Activated CD8-positive, alpha-beta T cell treated with anti-CD3 and anti-CD28 coated beads, Interleukin-2, amount 10 ng/mL, durations not matched to agents 7 days and 5 days (primary cell): ENCODE data around the gene ATP5F1E. TPM values are rescaled to one million over a fixed set of nuclear protein-coding genes. Genes with fewer than 3 reads are reported as not detected.

Experiments
- ATAC-seq: fragments of 150-1000 bp; cut with Tn5 transposase; one replicate; pipeline ENCODE4 v1.10.0; 2021; ENCODE audit warnings: moderate library complexity
- CTCF ChIA-PET: fragments of 350-600 bp; sonication (Branson Sonifier 250); formaldehyde crosslinking; loops from one replicate; lab custom pipeline; 2021; ENCODE audit warnings: antibody characterized with exemption; lab: Charles Lee
- POLR2A ChIA-PET: fragments of 350-600 bp; sonication (Branson Sonifier 250); formaldehyde crosslinking; loops from one replicate; lab custom pipeline; 2021; ENCODE audit warnings: antibody characterized with exemption; lab: Charles Lee
- DNase-seq: peaks from one replicate; pipeline ENCODE4 v3.0.0-alpha.2; 2020
- H3K27ac Mint-ChIP-seq: one replicate; pipeline ENCODE4 v1.8.0; 2021; ENCODE audit warnings: mild to moderate bottlenecking, mixed read lengths
- H3K27me3 Mint-ChIP-seq: one replicate; pipeline ENCODE4 v1.8.0; 2021; ENCODE audit warnings: low read depth, mixed read lengths
- H3K36me3 Mint-ChIP-seq: one replicate; pipeline ENCODE4 v1.8.0; 2021; ENCODE audit warnings: low read depth, mixed read lengths
- H3K4me1 Mint-ChIP-seq: one replicate; pipeline ENCODE4 v1.8.0; 2021; ENCODE audit warnings: low read depth, mixed read lengths
- H3K4me3 Mint-ChIP-seq: one replicate; pipeline ENCODE4 v1.8.0; 2021; ENCODE audit warnings: mild to moderate bottlenecking, mixed read lengths
- H3K9me3 Mint-ChIP-seq: one replicate; pipeline ENCODE4 v1.8.0; 2022; ENCODE audit warnings: mixed read lengths; ENCODE audit not compliant: insufficient read depth
- total RNA-seq, 2 experiments: library from RNA; stranded (reverse); gene quantifications; one replicate each; pipeline ENCODE4 v1.2.3, GENCODE V29; 2021

Gene ATP5F1E
- total RNA-seq, 2 experiments from 2014 or later = 97.8 to 98.8 TPM

GRCh38 chr20:59063358-59064213 lies 31.5 kb upstream of the ATP5F1E start:
- H3K27ac Mint-ChIP-seq = no peak overlapping the region
- ATAC-seq = no peak
- H3K4me1 Mint-ChIP-seq = no peaks in the 10 kb centered on the region
- ChIA-PET CTCF (interaction anchor here (1.2 to 3.9 kb wide), 3 partner anchors 20 to 144 kb away, joined by 3 to 10 read pairs (median 3); no protein-coding TSS in a partner anchor), POLR2A (no interaction called here)
- no peaks in the 10 kb centered on the region for H3K9me3 Mint-ChIP-seq
- H3K36me3 Mint-ChIP-seq = no peaks in the 10 kb centered on the region
- DNase-seq = no peak
- H3K27me3 Mint-ChIP-seq = peaks cover 19% of the 10 kb centered on the region
- no peak overlapping the region for H3K4me3 Mint-ChIP-seq

GRCh38 chr20:59062081-59062480 lies 29.9 kb upstream of the ATP5F1E start:
- no peak for DNase-seq
- POLR2A ChIA-PET = no interaction called here
- no peak for ATAC-seq
- CTCF ChIA-PET = no interaction called here
- no peaks in the 10 kb centered on the region for H3K4me1 Mint-ChIP-seq
- no peaks in the 10 kb centered on the region for H3K36me3 Mint-ChIP-seq
- H3K27me3 Mint-ChIP-seq = peaks cover 17% of the 10 kb centered on the region
- H3K4me3 Mint-ChIP-seq = no peak overlapping the region
- H3K27ac Mint-ChIP-seq = no peak overlapping the region
- no peaks in the 10 kb centered on the region for H3K9me3 Mint-ChIP-seq

DNA sequence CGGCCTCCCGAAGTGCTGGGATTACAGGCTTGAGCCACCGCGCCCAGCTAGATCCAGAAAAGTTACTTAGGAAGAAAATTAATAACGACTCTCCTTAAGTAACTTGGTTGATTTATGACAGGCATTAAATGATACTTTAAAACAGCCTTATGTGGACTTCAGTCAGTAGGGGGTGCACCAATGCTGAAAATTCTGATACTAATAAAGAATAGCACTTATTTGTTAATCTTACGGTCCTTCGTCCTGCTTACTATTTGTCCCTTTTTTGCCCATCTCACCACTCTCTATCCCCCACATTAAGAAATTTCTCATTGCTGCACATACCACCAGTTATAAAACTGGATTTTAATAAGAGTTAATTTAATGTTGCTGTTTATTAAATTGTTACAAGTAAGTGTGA lies 23.2 kb upstream of the ATP5F1E start:
- ATAC-seq = no peak
- H3K27me3 Mint-ChIP-seq = peaks cover 28% of the 10 kb centered on the region
- no peak overlapping the region for H3K27ac Mint-ChIP-seq
- no peak overlapping the region for H3K4me3 Mint-ChIP-seq
- POLR2A ChIA-PET = no interaction called here
- no peaks in the 10 kb centered on the region for H3K36me3 Mint-ChIP-seq
- no peaks in the 10 kb centered on the region for H3K9me3 Mint-ChIP-seq
- H3K4me1 Mint-ChIP-seq = no peaks in the 10 kb centered on the region
- no peak for DNase-seq
- CTCF ChIA-PET = interaction anchor here (0.7 to 1.8 kb wide), 4 partner anchors 33 to 350 kb away, joined by 3 to 13 read pairs (median 4); no protein-coding TSS in a partner anchor

- DNase-seq = no peak
- no peaks in the 10 kb centered on the region for H3K36me3 Mint-ChIP-seq
- no peak for ATAC-seq
- CTCF ChIA-PET = interaction anchor here (0.7 to 1.9 kb wide), 2 partner anchors 156 to 435 kb away, joined by 3 to 5 read pairs; no protein-coding TSS in a partner anchor
- H3K4me1 Mint-ChIP-seq = peaks cover 8% of the 10 kb centered on the region
- POLR2A ChIA-PET = no interaction called here
- no peak overlapping the region for H3K4me3 Mint-ChIP-seq
- no peak overlapping the region for H3K27ac Mint-ChIP-seq
- peaks cover 27% of the 10 kb centered on the region for H3K27me3 Mint-ChIP-seq
- no peaks in the 10 kb centered on the region for H3K9me3 Mint-ChIP-seq
Observed at GRCh38 chr20:59051666-59052185, 19.6 kb upstream of the ATP5F1E start.

GRCh38 chr20:59050437-59050836 lies 18.3 kb upstream of the ATP5F1E start:
- H3K4me3 Mint-ChIP-seq = no peak overlapping the region
- DNase-seq (no peak), ATAC-seq (no peak)
- ChIA-PET POLR2A (no interaction called here), CTCF (interaction anchor here (0.9 to 1.0 kb wide), 2 partner anchors 37 to 172 kb away, joined by 3 to 4 read pairs; no protein-coding TSS in a partner anchor)
- H3K9me3 Mint-ChIP-seq = no peaks in the 10 kb centered on the region
- no peaks in the 10 kb centered on the region for H3K36me3 Mint-ChIP-seq
- peaks cover 8% of the 10 kb centered on the region for H3K4me1 Mint-ChIP-seq
- H3K27ac Mint-ChIP-seq = no peak overlapping the region
- peaks cover 27% of the 10 kb centered on the region for H3K27me3 Mint-ChIP-seq

DNA sequence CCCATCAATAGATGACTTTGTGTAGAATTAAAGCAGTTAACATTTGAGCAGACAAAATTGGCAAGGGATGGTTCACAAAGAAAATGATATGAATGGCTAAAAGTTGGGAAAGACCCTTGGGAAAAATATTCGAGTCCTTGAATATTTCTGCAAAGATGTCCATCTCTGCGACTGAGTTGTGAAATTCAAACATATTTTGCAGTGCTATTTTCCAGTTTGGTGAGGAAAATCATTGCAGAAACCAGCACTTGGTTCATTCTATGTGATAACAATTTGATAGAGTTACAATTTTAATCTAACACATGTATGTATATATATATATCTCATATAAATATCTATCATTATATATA lies 16.5 kb upstream of the ATP5F1E start:
- Mint-ChIP-seq H3K9me3 (no peaks in the 10 kb centered on the region), H3K4me1 (peaks cover 16% of the 10 kb centered on the region), H3K27ac (no peak overlapping the region), H3K4me3 (no peak overlapping the region), H3K36me3 (no peaks in the 10 kb centered on the region), H3K27me3 (peaks cover 21% of the 10 kb centered on the region)
- ChIA-PET POLR2A (no interaction called here), CTCF (no interaction called here)
- no peak for DNase-seq
- no peak for ATAC-seq

DNA sequence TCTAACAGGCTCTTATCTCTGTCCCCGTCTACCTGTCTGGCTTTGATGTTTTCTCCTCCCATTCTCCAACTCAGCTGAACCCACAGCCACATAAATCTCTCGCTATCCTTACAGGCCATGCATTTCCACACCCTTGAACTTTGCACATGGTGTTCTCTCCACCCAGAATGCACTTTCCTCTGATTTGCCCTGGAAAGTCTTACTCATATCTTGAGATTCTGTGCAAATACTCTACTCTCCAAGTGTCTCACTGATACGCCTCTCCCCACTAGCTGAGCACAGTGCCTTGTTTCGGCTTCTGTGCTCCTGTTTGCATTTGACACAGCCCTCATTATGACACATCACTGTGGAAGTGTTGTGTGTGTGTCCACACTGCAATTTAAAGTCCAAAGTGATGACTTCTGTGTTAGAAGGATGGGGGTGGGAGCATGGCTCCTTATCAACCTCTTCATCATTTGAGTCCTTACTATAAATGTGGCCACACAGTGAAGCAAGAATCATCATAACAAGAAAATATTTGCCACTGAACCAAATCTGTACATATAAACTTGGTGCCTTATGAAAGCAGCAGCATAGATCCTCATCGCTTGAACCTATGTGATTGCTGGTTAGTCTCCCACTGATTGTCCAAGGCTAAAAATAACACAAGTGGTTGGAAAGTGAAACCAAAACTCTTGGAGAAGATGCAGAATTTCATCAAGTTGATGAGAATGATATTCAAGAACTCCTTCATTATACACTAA lies 16.0 kb upstream of the ATP5F1E start:
- Mint-ChIP-seq H3K4me3 (no peak overlapping the region), H3K27me3 (peaks cover 16% of the 10 kb centered on the region), H3K27ac (no peak overlapping the region), H3K36me3 (no peaks in the 10 kb centered on the region), H3K4me1 (peaks cover 21% of the 10 kb centered on the region), H3K9me3 (no peaks in the 10 kb centered on the region)
- POLR2A ChIA-PET = no interaction called here
- no peak for DNase-seq
- ATAC-seq = no peak
- CTCF ChIA-PET = no interaction called here

GRCh38 chr20:59046862-59047261 lies 14.7 kb upstream of the ATP5F1E start:
- peaks cover 24% of the 10 kb centered on the region for H3K4me1 Mint-ChIP-seq
- ATAC-seq (no peak), DNase-seq (no peak)
- no peak overlapping the region for H3K4me3 Mint-ChIP-seq
- CTCF ChIA-PET = no interaction called here
- POLR2A ChIA-PET = interaction anchor here (1.2 kb wide), 1 partner anchor 15 kb away, joined by 3 read pairs; the partner anchor contains the start of gene ATP5F1E
- H3K36me3 Mint-ChIP-seq = no peaks in the 10 kb centered on the region
- H3K27me3 Mint-ChIP-seq = peaks cover 13% of the 10 kb centered on the region
- no peak overlapping the region for H3K27ac Mint-ChIP-seq
- no peaks in the 10 kb centered on the region for H3K9me3 Mint-ChIP-seq

GRCh38 chr20:59044796-59045195 lies 12.7 kb upstream of the ATP5F1E start:
- ChIA-PET POLR2A (no interaction called here), CTCF (interaction anchor here (3.4 kb wide), 1 partner anchor 12 kb away, joined by 18 read pairs; the partner anchor contains the start of gene ATP5F1E)
- Mint-ChIP-seq H3K36me3 (peaks cover 17% of the 10 kb centered on the region), H3K4me3 (no peak overlapping the region), H3K27ac (no peak overlapping the region), H3K27me3 (peaks cover 3% of the 10 kb centered on the region), H3K9me3 (no peaks in the 10 kb centered on the region), H3K4me1 (peaks cover 42% of the 10 kb centered on the region)
- ATAC-seq (no peak), DNase-seq (no peak)

DNA sequence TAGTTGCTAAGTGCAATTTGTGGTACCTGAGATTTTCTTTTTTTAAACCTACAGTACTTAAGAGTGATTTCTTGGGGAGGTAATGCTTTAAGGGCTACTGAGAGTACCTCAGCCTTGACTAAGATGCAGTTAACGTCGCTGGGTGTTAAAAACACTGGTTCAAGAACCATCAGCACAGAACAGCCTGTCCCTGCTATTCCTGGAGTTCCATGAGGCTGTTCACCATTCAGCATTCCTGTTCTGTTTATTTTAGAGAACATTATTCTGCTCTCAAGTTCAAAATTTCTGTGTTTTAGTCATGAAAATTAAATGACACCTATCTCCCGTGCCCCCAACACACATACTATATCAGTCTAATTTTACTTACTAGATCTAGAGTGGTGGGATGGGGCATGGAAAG lies 12.2 kb upstream of the ATP5F1E start:
- POLR2A ChIA-PET = interaction anchor here (3.2 kb wide), 1 partner anchor 12 kb away, joined by 27 read pairs; the partner anchor contains the start of gene ATP5F1E

GRCh38 chr20:59043698-59044097 lies 11.6 kb upstream of the ATP5F1E start:
- POLR2A ChIA-PET = interaction anchor here (1.2 to 3.2 kb wide), 2 partner anchors 12 to 154 kb away, joined by 3 to 27 read pairs; partner anchors contain the start of gene ATP5F1E

More for the DNA sequence above, 12.2 kb upstream of the ATP5F1E start:
- DNase-seq = no peak
- H3K4me3 Mint-ChIP-seq = no peak overlapping the region
- peaks cover under 1% of the 10 kb centered on the region for H3K27me3 Mint-ChIP-seq
- no peak overlapping the region for H3K27ac Mint-ChIP-seq
- H3K4me1 Mint-ChIP-seq = peaks cover 47% of the 10 kb centered on the region
- H3K9me3 Mint-ChIP-seq = no peaks in the 10 kb centered on the region
- no peak for ATAC-seq
- peaks cover 21% of the 10 kb centered on the region for H3K36me3 Mint-ChIP-seq
- CTCF ChIA-PET = interaction anchor here (1.0 to 3.4 kb wide), 4 partner anchors 11 to 362 kb away, joined by 3 to 18 read pairs (median 6); partner anchors contain the start of gene ATP5F1E

More at GRCh38 chr20:59043698-59044097, 11.6 kb upstream of the ATP5F1E start:
- peaks cover 52% of the 10 kb centered on the region for H3K4me1 Mint-ChIP-seq
- H3K9me3 Mint-ChIP-seq = no peaks in the 10 kb centered on the region
- ATAC-seq (no peak), DNase-seq (no peak)
- H3K27ac Mint-ChIP-seq = peak overlapping the region; percentile 80
- peak overlapping the region; percentile 74 for H3K4me3 Mint-ChIP-seq
- H3K36me3 Mint-ChIP-seq = peaks cover 25% of the 10 kb centered on the region
- CTCF ChIA-PET = interaction anchor here (0.6 to 3.4 kb wide), 7 partner anchors 11 to 362 kb away, joined by 3 to 18 read pairs (median 5); partner anchors contain the start of gene ATP5F1E
- H3K27me3 Mint-ChIP-seq = no peaks in the 10 kb centered on the region
